ENCODE results near the gene TAF6L. TPM values are rescaled to one million over a fixed set of nuclear protein-coding genes. Genes with fewer than 3 reads are reported as not detected.

TAF6L gene
- total RNA-seq (10 to 100 TPM; 16.6 to 28.8 (median 23.7) TPM), polyA plus RNA-seq (10 to 100 TPM; 11.9 to 37.5 (median 21.1) TPM)
- long read RNA-seq, donor 1, partial matches to known transcripts: 0 of 5 reads
- long read RNA-seq, donor 1, other reads (novel, unspliced or antisense): 0 of 5 reads
- long read RNA-seq, donor 2, partial matches to known transcripts: 35 of 85 reads
- long read RNA-seq, donor 2, other reads (novel, unspliced or antisense): 46 of 85 reads

- Histone ChIP-seq H3K27ac (peak within 1 kb of the TSS; percentile 80 to 97 (median 96)), H3K9me3 (no peaks in the 10 kb centered on the region), H3K36me3 (peaks cover 0 to 43% (median 19%) of the 10 kb centered on the region in 6 donors), H3K4me1 (peaks cover 16 to 49% (median 30%) of the 10 kb centered on the region in 6 donors), H3K27me3 (replicated peaks in 1 of 7) (no peaks in the 10 kb centered on the region), H3K4me3 (peak within 1 kb of the TSS; percentile 58 to 85 (median 79))
- peak; percentile 97 for DNase-seq
- TF ChIP-seq POLR2AphosphoS5 (IDR thresholded peaks at IDR 0.05): peak; percentile 83 to 95 (median 92)
- TF ChIP-seq CTCF (IDR thresholded peaks at IDR 0.05 in 8 of 11, conservative IDR thresholded peaks at IDR 0.05 in 3 of 11): peak in 1 of 11 experiments; percentile 17
- TF ChIP-seq POLR2A (IDR thresholded peaks at IDR 0.05): peak in 2 of 3 donors; percentile 11 to 30
- intact Hi-C loops (cut with DNase I; ENCODE audit: low total_unique reads): no loop called here
- WGBS, 5 donors: 2 to 5% (median 3%) methylated on average over 31 to 60 of the region's 60 CpGs
Measured at GRCh38 chr11:62771144-62772021, at the start of gene TAF6L. TSS of gene TAF6L (plus strand) at chr11:62771396. CDS start at chr11:62775784, 4,388 bp downstream.

- 78 to 93% (median 86%) methylated on average over 7 of the region's 7 CpGs for WGBS, 5 donors
- no peak for DNase-seq
- H3K36me3 ChIP-seq: peaks cover 23 to 75% (median 71%) of the 10 kb centered on the region in 6 donors
Measured at GRCh38 chr11:62721994-62722393, 49.2 kb upstream of the TAF6L start.

GRCh38 chr11:62724171-62724570, 47.0 kb upstream of the TAF6L start:
- WGBS, 5 donors: 58 to 72% (median 65%) methylated on average over 8 of the region's 8 CpGs
- peak overlapping the region in 1 of 8 donors; percentile 98 for H3K27ac ChIP-seq
- H3K36me3 ChIP-seq: peaks cover 23 to 53% (median 49%) of the 10 kb centered on the region in 6 donors

More at GRCh38 chr11:62721994-62722393, 49.2 kb upstream of the TAF6L start:
- no peak for TF ChIP-seq POLR2AphosphoS5 (IDR thresholded peaks at IDR 0.05)
- TF ChIP-seq POLR2A (IDR thresholded peaks at IDR 0.05): no peak
- no peak for TF ChIP-seq CTCF (IDR thresholded peaks at IDR 0.05 in 8 of 11, conservative IDR thresholded peaks at IDR 0.05 in 3 of 11)
- no peak overlapping the region for H3K4me3 ChIP-seq
- no peaks in the 10 kb centered on the region for H3K27me3 ChIP-seq (replicated peaks in 1 of 7)
- no peaks in the 10 kb centered on the region for H3K9me3 ChIP-seq
- intact Hi-C loops (cut with DNase I; ENCODE audit: low total_unique reads): no loop called here
- H3K4me1 ChIP-seq: peaks cover 14 to 89% (median 45%) of the 10 kb centered on the region in 6 donors
- no peak overlapping the region for H3K27ac ChIP-seq

More at GRCh38 chr11:62724171-62724570, 47.0 kb upstream of the TAF6L start:
- H3K4me3 ChIP-seq: peak overlapping the region in 4 of 8 donors; percentile 79 to 99 (median 96)
- H3K27me3 ChIP-seq (replicated peaks in 1 of 7): no peaks in the 10 kb centered on the region
- intact Hi-C loops (cut with DNase I; ENCODE audit: low total_unique reads): no loop called here
- no peak for DNase-seq
- TF ChIP-seq CTCF (IDR thresholded peaks at IDR 0.05 in 8 of 11, conservative IDR thresholded peaks at IDR 0.05 in 3 of 11) (no peak), POLR2A (IDR thresholded peaks at IDR 0.05) (no peak), POLR2AphosphoS5 (IDR thresholded peaks at IDR 0.05) (no peak)
- no peaks in the 10 kb centered on the region for H3K9me3 ChIP-seq
- peaks cover 14 to 73% (median 44%) of the 10 kb centered on the region in 6 donors for H3K4me1 ChIP-seq

Data from spleen (tissue), 13 donors.